Left renal cortex interstitium (tissue), 4 donors: ENCODE measurements around the gene TFF3. TPM values are rescaled to one million over a fixed set of nuclear protein-coding genes. Genes with fewer than 3 reads are reported as not detected.
A peak's percentile ranks its signal among the peaks of the same experiment; 100 is the strongest.

Experiments
- DNase-seq, 4 donors: peaks; one replicate each; pipeline ENCODE4 v3.0.0-alpha.2; 2013; ENCODE audit warnings: low read depth in 4 of 4, low spot score in 2 of 4, missing footprints in 1 of 4
- polyA plus RNA-seq, 4 donors: library from polyadenylated mRNA; unstranded; fragments of 120-200 nt; gene quantifications; one replicate each; pipeline ENCODE4 v1.2.1, GENCODE V29; 2013; ENCODE audit not compliant: insufficient read length in 4 of 4

Gene TFF3
- polyA plus RNA-seq, 4 donors: 2.4 to 5.0 (median 4.2) TPM

DNA sequence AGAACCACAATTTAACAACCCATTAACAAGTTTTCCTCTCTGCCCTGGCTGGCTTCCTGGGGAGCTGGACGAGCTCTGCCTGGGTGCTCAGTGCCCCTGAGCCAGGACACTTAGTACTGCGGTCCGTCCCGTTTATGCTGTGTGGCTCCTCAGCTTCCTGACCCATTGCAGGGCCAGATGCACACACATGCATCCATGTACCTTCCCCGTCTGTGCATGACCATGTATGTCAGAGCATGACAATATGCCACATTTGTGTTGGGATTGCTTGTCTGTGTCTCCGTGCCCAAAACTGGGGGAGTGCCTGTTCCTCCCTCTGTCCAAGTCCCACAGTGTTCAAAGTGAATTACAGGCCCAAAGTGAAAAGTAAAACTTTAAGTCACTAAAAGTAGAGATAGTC, 9.7 kb upstream of the TFF3 start:
- no peak for DNase-seq

GRCh38 chr21:42321845-42322244, 6.6 kb upstream of the TFF3 start:
- no peak for DNase-seq

GRCh38 chr21:42321231-42321630, 6.0 kb upstream of the TFF3 start:
- no peak for DNase-seq

DNA sequence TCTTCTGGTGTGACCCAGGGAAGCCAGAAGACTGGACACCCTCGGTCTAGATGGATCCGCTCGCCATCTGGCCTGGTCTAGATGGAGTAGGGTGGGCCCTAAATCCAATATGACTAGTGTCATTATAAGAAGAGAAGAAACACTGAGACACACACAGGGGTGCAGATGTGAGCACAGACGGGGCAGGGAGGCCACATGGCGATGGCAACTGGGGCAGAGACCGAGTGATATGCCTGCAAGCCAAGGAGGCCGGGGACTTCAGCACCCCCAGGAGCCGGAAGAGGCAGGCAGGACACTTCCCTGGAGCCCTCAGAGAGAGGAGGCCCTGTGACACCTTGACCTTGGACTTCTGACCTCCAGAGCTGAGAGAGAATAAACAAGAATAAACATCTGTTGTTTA, 5.6 kb upstream of the TFF3 start:
- no peak for DNase-seq

DNA sequence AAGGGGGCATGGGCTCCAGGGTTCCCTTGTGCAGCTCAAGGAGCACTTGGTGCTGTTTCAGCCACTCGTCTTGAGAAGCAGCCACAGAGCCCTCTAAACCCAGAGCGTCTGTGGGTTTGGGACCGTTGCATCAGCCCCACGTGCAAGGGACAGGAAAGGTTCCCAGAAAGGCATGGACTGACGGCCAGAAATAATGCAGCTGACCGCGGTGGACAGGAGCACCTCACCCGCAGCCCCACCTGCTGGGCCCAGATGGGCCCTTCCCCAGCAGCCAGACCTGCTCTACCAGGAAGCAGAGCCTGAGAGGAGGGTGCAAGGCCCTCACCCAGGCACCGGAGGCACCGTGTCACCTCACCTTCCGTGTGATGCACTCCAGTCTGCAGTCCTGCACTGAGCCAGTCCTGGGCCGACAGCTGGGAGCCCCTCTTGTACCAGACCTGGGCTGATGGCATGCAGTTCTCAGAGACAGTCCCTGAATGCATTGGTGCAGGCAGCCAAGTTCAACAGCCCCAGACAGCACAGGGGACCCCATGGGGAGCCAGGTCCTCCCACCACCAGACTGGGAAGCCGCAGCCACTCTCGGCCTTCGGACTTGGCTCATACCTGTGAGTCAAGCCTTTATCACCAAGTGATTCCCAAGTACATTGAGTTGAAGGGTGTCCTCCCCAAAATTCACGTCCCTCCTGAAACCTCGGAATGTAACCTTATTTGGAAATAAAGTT, 4.8 kb upstream of the TFF3 start:
- no peak for DNase-seq

DNA sequence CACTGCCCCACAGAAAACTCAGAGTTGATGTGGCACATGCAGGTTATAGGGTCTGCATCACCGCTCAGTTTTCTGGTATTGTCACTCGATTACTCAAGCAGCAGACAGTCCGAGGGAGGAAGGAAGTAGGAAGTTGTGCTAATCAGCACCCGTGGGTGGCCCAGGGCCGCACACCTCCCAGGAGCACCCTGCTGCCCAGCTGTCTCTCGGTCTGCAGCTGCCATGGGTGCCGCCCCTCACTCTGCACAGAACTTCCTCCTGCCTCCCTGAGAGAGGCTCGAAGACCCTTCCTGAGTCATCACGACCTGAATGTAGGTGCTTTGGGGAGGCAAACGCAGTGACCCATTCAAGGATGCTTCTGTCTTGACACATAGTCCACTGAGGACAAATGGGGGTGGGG, 4.2 kb upstream of the TFF3 start:
- no peak for DNase-seq

DNA sequence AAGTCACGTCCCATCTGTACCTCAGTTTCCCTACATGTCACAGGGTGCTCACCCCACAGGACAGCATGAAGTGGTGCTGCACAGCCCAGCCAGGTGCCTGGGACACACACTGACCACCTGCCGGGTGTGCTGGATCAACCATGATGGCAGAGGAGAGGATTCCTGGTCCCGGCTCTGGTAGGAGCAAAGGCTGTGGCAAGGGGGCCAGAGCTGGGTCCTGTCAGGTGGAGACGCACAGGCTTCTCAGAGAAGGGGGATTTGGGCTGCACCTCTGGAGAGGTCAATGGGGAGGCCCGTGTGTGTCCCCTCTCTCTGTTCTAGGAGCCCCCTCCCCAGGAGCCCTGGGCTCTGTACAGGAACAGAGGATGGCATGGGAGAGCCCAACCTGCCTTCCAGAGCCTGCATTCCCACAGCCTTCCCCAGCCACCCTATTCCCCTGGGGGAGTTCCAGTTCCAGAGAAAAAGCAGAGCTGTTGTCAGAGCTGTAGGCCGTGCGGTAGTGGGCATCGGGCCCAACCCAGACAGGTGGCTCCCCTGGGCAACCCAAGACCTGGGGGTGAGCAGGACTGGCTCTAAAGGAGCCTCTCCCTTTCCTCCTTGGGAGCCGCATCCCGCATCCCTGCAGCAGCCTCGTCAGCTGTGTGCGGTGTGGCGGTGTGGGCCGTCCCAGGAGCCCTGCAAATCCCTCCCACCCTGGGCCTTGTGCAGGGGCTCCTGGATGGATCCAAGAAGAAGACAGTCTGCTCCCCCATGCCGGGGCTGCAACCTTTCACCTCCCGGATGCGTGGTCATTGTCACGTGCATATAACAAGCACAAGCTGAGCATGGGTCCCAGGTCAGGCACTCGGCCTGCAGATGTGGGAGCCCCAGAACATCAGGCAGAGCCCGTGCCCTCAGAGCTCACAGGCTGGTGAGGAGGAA, 2.9 kb upstream of the TFF3 start:
- DNase-seq: no peak

DNA sequence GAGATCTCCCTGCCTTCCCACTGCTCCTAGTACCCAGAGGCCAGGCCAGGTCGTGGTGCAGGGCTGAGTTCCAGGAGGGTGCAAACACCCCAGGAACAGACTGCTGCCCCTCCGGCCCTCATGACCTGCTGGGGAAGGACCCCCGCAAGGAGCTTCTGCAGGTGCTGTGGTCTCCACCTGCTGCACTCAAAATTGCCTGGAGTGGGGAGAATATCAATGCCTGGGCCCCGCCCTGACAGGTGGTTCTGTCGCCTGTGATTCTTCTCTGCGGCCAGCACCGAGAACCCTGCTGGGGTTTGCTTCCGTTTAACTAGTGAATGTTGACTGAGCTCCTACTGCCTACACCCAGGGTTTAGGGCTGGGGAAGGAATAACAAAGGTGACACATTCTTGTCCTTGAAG, 2.1 kb upstream of the TFF3 start:
- no peak for DNase-seq

GRCh38 chr21:42316891-42317290, 1.7 kb upstream of the TFF3 start:
- no peak for DNase-seq

GRCh38 chr21:42314616-42315295, 453 bp downstream of the TFF3 start:
- no peak for DNase-seq

GRCh38 chr21:42313501-42313969, 1.7 kb downstream of the TFF3 start:
- no peak for DNase-seq

DNA sequence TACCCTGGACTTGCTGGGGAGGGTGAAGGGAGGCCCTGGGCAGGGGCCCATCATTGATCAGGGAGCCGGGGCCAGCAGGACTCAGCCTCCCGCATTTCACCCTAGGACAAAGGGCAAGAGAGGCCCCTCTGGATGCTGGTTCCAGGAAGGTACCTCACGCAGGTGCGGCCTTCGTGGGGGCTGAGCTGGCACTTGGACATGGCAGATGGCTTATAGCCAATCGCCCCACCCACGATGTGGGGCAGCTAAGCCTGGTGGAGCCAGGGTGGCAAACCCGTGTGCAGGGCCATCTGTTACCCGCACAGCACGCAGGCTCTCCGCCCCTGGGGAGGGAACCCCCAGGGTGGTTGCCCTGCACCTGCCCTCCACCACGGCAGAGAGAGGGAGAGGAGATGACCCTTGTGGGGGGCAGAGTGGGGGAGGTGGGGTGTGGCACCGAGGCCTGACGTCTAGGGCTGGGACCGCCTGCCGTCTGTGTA, 2.5 kb downstream of the TFF3 start:
- no peak for DNase-seq

DNA sequence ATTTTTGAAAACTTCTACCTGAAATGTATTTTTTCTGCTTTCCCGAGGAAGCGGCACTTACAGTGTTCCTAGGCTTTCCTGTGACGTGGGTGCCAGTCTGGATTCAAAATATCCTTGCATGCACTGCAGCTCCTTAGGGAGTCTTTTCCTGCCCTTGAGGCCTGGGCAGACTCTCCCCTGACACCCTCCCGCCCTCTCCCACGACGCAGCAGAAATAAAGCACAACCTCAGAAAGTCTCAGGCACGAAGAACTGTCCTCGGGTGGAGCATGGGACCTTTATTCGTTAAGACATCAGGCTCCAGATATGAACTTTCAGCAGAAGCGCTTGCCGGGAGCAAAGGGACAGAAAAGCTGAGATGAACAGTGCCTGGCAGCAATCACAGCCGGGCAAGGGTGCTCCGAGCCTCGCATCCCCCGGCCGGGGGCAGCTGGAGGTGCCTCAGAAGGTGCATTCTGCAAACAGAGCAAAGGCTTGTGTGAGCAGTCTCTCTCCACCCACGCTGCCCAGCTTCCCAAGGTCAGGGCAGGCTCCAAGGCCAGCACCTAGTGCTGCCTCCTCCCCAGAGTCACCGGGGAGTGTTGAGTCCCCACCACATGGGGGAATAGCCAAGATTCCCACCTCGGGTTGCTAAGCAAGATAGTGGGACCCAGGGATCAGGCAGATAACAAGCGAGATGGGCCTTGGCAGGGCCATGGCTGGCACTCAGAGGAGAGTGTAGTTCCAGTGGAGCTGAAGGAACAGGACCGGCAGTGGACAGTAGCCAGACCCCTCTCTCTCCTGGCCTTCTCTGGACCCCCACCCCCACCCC, 3.2 kb downstream of the TFF3 start:
- DNase-seq: no peak

- DNase-seq: no peak
Observed at GRCh38 chr21:42311160-42311559, 4.0 kb downstream of the TFF3 start.

DNA sequence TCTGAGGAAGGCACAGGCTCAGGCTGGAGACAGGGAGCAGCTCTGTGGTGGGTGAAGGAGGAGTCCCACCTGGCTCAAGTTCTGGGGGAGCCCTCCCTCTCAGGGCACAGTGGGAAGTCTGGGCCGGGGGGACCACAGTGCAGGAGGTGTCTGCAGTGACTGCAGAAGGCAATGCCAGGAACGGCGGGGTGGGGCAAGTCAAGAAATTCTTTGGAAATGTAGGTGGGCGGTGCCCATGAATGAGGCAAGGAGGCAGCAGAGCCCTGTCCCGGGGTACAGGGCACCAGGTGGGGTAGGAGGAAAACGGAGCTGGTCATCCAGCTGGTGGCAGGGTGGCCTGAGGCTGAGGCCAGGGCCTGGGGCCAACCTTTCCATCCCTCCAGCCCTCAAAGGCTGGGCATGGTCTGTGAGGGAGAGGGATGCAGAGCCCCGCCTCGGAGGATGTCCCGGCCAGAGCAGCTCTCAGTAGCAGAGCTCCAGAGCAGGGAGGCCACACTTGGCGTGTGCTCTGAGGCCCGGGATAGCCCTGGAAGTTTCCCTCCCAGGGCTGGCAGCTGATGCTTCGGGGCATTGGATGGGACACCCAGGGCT, 4.7 kb downstream of the TFF3 start:
- no peak for DNase-seq

GRCh38 chr21:42309753-42310213, 5.4 kb downstream of the TFF3 start:
- DNase-seq: peak in 2 of 4 donors; percentile 37 to 41

- DNase-seq: no peak
Observed at GRCh38 chr21:42308914-42309752, 6.1 kb downstream of the TFF3 start.

DNA sequence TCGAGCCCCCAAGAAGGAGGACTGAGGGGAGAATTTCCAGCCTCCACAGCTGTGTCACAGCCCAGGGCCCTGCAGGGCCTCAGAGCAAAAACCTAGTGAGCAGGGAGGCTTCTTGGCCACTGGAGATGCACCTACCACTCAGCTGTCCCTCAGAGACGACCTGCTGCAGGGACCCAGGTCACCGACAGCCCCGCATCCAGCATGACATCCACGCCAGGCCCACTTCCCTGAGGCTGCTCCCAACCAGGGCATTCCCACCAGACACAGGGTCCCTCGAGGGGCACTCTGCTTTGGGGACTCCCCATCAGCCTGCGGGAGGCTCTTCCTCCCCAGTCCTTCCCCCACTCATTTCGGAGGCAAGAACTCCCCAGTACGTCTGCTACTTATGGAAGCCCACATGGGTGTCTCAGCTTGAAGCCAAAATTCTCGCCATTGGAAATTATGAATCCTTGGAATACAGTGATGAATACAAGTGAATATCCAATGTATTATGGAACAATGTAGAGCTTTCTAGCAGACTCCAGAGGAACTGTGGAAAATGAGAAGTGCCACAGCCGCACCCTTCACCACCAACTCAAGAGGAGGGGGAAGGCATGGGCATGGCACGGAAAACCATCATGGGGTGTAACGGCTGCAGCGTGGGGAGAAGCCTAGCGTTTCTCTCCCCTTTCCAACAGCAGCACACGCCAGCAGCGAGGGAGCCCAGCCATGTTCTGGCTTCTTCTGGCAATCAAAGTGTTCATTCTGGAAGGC, 6.9 kb downstream of the TFF3 start:
- no peak for DNase-seq
